ENCODE results near the gene BCAR3. TPM values are rescaled to one million over a fixed set of nuclear protein-coding genes. Genes with fewer than 3 reads are reported as not detected.

The BCAR3 gene
- total and polyA plus RNA-seq, 2 donors from 2014 or later, result 25.4 to 28.4 TPM

- Histone ChIP-seq H3K9me3 (ENCODE audit: control insufficient read depth in 2 of 3, insufficient read depth in 1 of 3, low read length in 3 of 3) (no peaks in the 10 kb centered on the region), H3K4me3 (ENCODE audit: low read length in 3 of 3) (no peak overlapping the region), H3K36me3 (ENCODE audit: control insufficient read depth in 2 of 3, insufficient read depth in 3 of 3, low read length in 3 of 3) (no peaks in the 10 kb centered on the region), H3K9ac (ENCODE audit: low read length in 3 of 3) (no peak overlapping the region), H3K27ac (ENCODE audit: low read depth in 2 of 2, low read length in 2 of 2) (no peak overlapping the region), H3K4me1 (ENCODE audit: control insufficient read depth in 2 of 3, insufficient read depth in 2 of 3, low read depth in 1 of 3, low read length in 3 of 3) (peaks cover 0 to 3% (median 0%) of the 10 kb centered on the region in 3 donors), H3K27me3 (ENCODE audit: control insufficient read depth, insufficient read depth, low read length) (no peaks in the 10 kb centered on the region)
- FAIRE-seq, result no peak
- no peak for DNase-seq
- intact Hi-C loops (cut with DNase I), result no loop called here
- no peak for TF ChIP-seq CTCF (IDR thresholded peaks at IDR 0.05; ENCODE audit: borderline replicate concordance, extremely low read depth, insufficient read depth)
Observed at GRCh38 chr1:93710499-93711453, 29.1 kb upstream of the BCAR3 start.

- no peak for TF ChIP-seq CTCF (IDR thresholded peaks at IDR 0.05; ENCODE audit: borderline replicate concordance, extremely low read depth, insufficient read depth)
- Histone ChIP-seq H3K9ac (ENCODE audit: low read length in 3 of 3) (no peak overlapping the region), H3K36me3 (ENCODE audit: control insufficient read depth in 2 of 3, insufficient read depth in 3 of 3, low read length in 3 of 3) (no peaks in the 10 kb centered on the region), H3K4me3 (ENCODE audit: low read length in 3 of 3) (no peak overlapping the region), H3K27ac (ENCODE audit: low read depth in 2 of 2, low read length in 2 of 2) (no peak overlapping the region), H3K9me3 (ENCODE audit: control insufficient read depth in 2 of 3, insufficient read depth in 1 of 3, low read length in 3 of 3) (no peaks in the 10 kb centered on the region), H3K27me3 (ENCODE audit: control insufficient read depth, insufficient read depth, low read length) (no peaks in the 10 kb centered on the region), H3K4me1 (ENCODE audit: control insufficient read depth in 2 of 3, insufficient read depth in 2 of 3, low read depth in 1 of 3, low read length in 3 of 3) (peaks cover 0 to 3% (median 0%) of the 10 kb centered on the region in 3 donors)
- DNase-seq (peak in 4 of 5 donors; percentile 90 to 94 (median 92)), FAIRE-seq (no peak)
- intact Hi-C loops (cut with DNase I), result no loop called here
Observed at GRCh38 chr1:93708734-93709481, 27.3 kb upstream of the BCAR3 start.

- Histone ChIP-seq H3K36me3 (ENCODE audit: control insufficient read depth in 2 of 3, insufficient read depth in 3 of 3, low read length in 3 of 3) (no peaks in the 10 kb centered on the region), H3K4me3 (ENCODE audit: low read length in 3 of 3) (no peak overlapping the region), H3K9me3 (ENCODE audit: control insufficient read depth in 2 of 3, insufficient read depth in 1 of 3, low read length in 3 of 3) (no peaks in the 10 kb centered on the region), H3K4me1 (ENCODE audit: control insufficient read depth in 2 of 3, insufficient read depth in 2 of 3, low read depth in 1 of 3, low read length in 3 of 3) (peaks cover 0 to 3% (median 0%) of the 10 kb centered on the region in 3 donors), H3K27me3 (ENCODE audit: control insufficient read depth, insufficient read depth, low read length) (no peaks in the 10 kb centered on the region), H3K27ac (ENCODE audit: low read depth in 2 of 2, low read length in 2 of 2) (no peak overlapping the region), H3K9ac (ENCODE audit: low read length in 3 of 3) (no peak overlapping the region)
- DNase-seq (no peak), FAIRE-seq (no peak)
- TF ChIP-seq CTCF (IDR thresholded peaks at IDR 0.05; ENCODE audit: borderline replicate concordance, extremely low read depth, insufficient read depth), result no peak
- intact Hi-C loops (cut with DNase I), result no loop called here
Observed at GRCh38 chr1:93707956-93708355, 26.3 kb upstream of the BCAR3 start.

Data from kidney (tissue), 14 donors.